ENCODE measurements around the gene COBLL1. TPM values are rescaled to one million over a fixed set of nuclear protein-coding genes. Genes with fewer than 3 reads are reported as not detected.
"Not testable (repeated sequence)": the region's sequence is repeated elsewhere in the genome, so short reads cannot be mapped to it uniquely, and the experiment has no call there.

The COBLL1 gene
- total RNA-seq, 1 donor from 2014 or later: 14.2 TPM

GRCh38 chr2:164719996-164720941 lies 121.4 kb downstream of the COBLL1 start:
- no peak for DNase-seq (ENCODE audit: extremely low read depth, low read depth, low spot score)

DNA sequence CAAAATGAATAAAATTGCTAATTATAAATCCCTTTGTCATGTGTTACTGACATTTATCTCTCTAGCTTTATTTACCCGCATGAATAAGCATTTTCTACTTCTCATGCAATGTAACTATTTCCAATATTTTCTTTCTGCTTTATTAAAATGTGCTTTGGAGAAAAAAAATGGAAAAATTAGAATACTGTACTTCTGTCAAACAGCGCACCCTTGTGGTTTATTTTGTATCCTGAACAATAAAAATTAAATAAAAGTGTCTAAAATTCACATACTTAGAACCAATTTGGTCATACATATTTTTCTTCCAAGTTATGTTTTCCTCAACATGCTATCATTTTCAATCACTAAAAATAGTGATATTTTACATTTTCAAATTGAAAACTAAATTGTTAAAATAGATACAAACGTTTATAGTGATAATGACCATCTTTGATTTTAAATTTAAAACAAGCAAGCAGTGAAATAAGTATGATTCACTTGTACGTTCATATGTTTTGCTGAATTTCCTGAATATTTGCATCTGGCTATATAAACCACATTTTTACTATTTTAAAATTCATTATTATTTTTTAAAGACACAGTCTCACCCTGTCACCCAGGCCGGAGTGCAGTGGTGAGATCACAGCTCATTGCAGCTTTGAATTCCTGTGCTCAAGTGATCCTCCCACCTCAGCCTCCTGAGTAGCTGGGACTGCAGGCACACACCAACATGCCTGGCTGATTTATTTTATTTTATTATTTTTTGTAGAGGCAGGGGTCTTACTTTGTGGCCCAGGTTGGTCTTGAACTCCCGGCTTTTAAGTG lies 124.4 kb downstream of the COBLL1 start:
- no peak for DNase-seq (ENCODE audit: extremely low read depth, low read depth, low spot score)

DNA sequence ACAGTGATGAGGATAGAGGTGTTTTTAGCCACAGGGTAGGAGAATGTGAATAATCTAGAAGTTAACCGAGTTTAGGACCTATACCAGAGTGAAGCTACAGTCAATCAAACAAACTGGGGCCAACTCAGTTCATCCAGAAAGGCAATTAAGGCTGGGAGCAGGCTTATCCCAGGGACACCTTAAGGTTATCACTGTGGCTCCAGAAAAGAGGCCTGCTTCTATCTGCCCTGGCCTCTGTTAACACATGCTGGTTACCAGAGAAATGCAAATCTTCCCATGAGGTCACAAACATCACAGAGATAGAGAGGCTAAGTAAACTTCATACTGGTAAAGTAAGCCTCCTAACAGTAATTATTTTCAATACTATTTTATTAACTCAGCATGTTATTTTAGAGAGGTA lies 127.2 kb downstream of the COBLL1 start:
- DNase-seq (ENCODE audit: extremely low read depth, low read depth, low spot score): no peak

DNA sequence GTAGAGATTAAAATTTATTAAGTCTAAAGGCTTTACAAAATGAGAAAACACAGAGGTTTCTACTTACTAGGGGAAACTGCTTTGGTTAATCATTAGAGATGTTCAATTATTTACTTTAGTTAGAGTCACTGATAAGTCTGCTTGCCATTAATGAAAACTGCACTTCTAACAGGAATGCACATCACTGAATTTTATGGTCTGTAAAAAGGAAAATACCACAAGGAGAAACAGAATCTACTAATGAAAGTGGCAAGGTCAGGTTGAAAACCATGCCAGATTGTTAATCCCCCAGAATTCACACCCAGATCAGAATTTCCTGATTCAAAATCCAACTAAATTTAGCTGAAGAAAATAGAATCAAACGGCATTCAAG lies 129.9 kb downstream of the COBLL1 start:
- no peak for DNase-seq (ENCODE audit: extremely low read depth, low read depth, low spot score)

- DNase-seq (ENCODE audit: extremely low read depth, low read depth, low spot score): no peak
Observed at GRCh38 chr2:164710837-164711765, 130.5 kb downstream of the COBLL1 start.

- DNase-seq (ENCODE audit: extremely low read depth, low read depth, low spot score): not testable (repeated sequence)
Observed at GRCh38 chr2:164710252-164710836, 131.3 kb downstream of the COBLL1 start.

DNA sequence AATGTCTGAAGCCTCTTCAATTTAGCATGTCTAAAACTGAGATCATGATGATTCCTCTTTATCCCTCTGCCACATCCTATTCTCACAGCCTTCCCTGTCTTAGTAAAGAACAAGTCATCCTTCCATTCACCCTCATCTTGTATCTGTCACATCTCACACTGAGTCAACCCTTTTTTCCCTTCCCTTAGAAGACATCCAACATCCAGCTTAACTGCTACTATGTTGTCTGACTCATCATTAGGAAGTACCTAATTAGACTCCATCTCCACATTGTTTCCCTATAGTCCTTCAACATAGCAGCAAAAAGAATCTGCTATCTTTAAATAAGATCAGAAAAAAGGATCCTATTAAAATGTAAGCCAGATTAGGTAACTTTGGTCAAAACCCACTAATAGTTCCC lies 135.1 kb downstream of the COBLL1 start:
- no peak for DNase-seq (ENCODE audit: extremely low read depth, low read depth, low spot score)

DNA sequence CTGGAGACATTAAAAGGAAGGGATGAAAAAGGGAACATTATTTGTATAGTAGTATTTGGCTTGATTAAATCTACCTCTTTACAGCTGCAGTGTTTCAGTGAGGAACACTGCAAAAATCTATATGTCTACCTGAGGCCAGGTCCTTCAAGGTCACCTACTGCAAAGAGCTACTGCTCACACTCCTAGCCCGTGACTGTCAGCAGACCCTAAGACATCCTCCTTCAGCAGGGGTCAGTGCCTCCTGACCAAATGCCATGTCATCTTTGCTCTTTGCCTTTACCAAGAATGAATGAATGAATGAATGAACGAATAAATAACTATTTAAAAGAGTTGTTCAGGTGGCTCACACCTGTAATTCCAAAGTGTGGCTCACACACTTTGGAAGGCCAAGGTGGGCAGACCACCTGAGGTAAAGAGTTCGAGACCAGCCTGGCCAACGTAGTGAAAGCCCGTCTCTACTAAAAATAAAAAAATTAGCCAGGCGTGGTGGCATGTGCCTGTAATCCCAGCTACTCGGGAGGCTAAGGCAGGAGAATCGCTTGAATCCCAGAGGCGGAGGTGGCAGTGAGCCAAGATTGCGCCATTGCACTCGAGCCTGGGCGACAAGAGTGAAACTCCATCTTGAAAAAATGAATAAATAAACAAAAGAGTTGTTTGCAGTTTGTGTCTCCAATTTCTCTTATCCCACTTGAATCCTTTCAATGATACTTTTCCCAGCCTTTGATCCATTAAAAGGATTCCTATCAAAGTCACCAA lies 136.0 kb downstream of the COBLL1 start:
- DNase-seq (ENCODE audit: extremely low read depth, low read depth, low spot score): no peak

GRCh38 chr2:164703915-164704706 lies 137.5 kb downstream of the COBLL1 start:
- DNase-seq (ENCODE audit: extremely low read depth, low read depth, low spot score): no peak

DNA sequence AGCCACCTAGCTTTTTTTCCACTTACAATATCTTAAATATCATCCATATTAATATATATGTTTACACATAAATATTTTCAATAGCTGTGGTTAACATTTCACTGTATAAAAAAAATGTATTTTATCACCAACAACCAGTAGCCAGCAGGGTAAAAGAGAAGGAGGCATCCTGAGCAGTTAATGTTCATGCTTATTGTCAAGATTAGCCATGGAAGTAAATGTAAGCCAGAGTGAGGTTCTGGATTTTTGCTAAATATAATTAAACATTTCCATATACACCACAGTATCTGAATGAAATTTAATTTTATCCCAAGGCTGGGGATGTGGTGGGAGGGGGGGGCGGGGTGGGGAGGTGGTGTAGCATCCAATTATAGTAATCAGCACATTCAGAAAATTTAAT lies 140.1 kb downstream of the COBLL1 start:
- DNase-seq (ENCODE audit: extremely low read depth, low read depth, low spot score): no peak

GRCh38 chr2:164700390-164700789 lies 141.2 kb downstream of the COBLL1 start:
- no peak for DNase-seq (ENCODE audit: extremely low read depth, low read depth, low spot score)

- no peak for DNase-seq (ENCODE audit: extremely low read depth, low read depth, low spot score)
Observed at GRCh38 chr2:164697688-164698461, 143.7 kb downstream of the COBLL1 start.

DNA sequence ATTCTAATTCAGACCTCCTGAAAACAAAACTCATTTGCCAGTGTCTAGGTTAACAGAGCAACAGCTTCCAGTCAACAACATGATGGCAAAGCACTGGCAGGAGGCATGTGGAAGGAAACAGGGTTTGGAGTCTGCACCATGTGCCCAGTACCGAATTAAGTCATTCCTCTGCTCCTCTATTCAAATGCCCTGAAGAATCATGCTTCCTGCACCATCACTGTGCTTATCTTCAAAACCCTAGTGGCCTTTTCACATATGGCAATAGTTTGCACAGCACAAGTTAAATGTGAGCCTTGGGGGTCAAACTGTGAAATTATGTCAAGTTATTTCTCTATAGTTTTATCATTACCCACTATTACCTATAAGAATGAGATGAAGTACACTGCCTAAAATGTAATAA lies 145.0 kb downstream of the COBLL1 start:
- DNase-seq (ENCODE audit: extremely low read depth, low read depth, low spot score): no peak

GRCh38 chr2:164694275-164694695 lies 147.3 kb downstream of the COBLL1 start:
- no peak for DNase-seq (ENCODE audit: extremely low read depth, low read depth, low spot score)

DNA sequence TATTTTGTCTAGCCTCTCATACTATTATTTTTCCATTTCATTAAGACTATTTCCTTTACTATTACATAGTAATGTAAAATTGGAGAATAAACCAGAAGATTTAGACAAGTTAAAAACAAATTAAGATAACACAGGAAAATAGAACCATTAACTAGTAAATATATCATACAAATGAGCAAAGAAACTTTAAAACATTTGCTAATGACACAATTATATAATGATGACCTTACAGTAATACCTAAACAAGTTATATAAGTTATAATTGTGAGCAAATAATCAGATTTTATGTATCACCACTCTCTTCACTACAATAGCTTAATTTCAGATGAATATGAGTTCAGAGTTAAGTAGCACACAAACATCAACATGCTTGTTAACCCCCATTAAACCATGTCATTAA lies 147.8 kb downstream of the COBLL1 start:
- DNase-seq (ENCODE audit: extremely low read depth, low read depth, low spot score): no peak

- DNase-seq (ENCODE audit: extremely low read depth, low read depth, low spot score): no peak
Observed at GRCh38 chr2:164693390-164693789, 148.2 kb downstream of the COBLL1 start.

DNA sequence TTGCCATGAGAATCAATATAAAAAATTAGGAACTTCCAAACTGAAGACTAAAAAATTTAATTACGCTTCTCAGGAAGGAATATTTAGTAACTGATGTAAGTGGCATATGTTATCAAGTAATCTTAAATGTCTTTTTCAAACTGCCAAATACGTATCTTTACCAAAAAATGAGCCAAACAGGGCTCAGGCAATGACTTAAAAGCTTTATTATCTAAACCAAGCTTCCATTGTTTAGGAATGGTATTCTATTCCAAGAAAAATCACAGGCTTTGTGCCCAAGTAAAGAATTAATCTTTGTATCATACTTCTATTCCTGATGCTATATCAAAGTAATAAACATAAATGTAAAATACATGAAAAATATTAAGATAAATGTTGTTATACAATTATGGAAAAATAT lies 148.7 kb downstream of the COBLL1 start:
- DNase-seq (ENCODE audit: extremely low read depth, low read depth, low spot score): no peak

DNA sequence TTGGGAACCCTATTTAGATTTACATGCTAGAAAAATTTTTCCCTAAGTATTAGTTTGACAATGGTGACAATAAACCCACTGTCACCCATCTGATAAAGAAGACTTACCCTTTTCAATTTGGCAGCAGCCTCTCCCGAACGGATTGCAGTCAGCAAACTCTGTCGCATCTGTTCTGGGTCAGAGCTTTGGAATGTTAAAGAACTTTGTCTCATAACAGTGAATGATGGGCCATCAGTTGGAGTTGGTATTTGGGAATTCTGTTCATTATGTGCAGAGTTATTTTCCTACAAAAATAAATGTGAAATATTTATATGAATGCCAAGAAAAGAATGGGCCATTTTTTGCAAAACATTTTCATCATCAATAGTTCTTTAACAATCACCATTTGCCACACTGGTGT lies 149.5 kb downstream of the COBLL1 start:
- DNase-seq (ENCODE audit: extremely low read depth, low read depth, low spot score): no peak

Data from glomerular endothelial cell (primary cell).